GM12891 (cell line): ENCODE data around the gene ADGRE2.

Experiments
- POLR2A ChIP-seq: IDR thresholded peaks from 2 replicates; pipeline ENCODE4 v1.6.1; 2011; ENCODE audit warnings: low read depth, low read length, control low read depth
- POLR2AphosphoS5 ChIP-seq: IDR thresholded peaks from 2 replicates; pipeline ENCODE4 v1.6.1; 2011; ENCODE audit warnings: low read depth, low read length, control low read depth

DNA sequence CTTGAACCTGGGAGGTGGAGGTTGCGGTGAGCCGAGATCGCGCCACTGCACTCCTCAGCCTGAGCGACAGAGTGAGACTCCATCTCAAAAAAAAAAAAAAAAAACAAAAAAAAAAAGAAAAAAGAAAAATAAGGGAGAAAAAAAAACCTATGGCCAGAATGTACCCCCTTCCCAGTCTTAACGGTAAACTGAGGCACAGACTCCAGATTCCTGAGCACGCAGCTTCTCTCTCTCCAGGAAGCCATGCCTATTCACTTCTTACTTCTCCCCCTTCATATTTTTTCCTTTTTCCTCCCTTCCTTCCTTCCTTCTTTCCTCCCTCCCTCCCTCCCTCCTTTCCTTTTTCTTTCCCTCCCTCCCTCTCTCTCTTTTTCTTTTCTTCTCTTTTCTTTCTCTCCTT lies 5.4 kb downstream of the ADGRE2 start:
- TF ChIP-seq POLR2AphosphoS5 = no peak
- TF ChIP-seq POLR2A = no peak
